IMR-90 (cell line): Measurements from ENCODE around the gene SEPTIN10. TPM values are rescaled to one million over a fixed set of nuclear protein-coding genes. Genes with fewer than 3 reads are reported as not detected.

Experiments
- ATAC-seq: fragments of 200-7000 bp; cut with Tn5 transposase; 2 replicates; pipeline ENCODE4 v1.9.1; 2020; ENCODE audit warnings: low read depth, mild to moderate bottlenecking, moderate library complexity
- BruUV-seq: library from RNA; stranded (reverse); fragments of 400-500 nt; replicated peaks from 2 replicates; lab custom pipeline; 2021; lab: Mats Ljungman, UMichigan
- CTCF ChIA-PET: fragments of 300-600 bp; formaldehyde crosslinking; extraction: SDS; loops from one replicate; lab custom pipeline; 2021; ENCODE audit warnings: antibody characterized with exemption; lab: Yijun Ruan, JAX
- POLR2A ChIA-PET: fragments of 300-600 bp; sonication (Branson Sonifier 250); formaldehyde crosslinking; loops from one replicate; lab custom pipeline; 2022; ENCODE audit warnings: antibody characterized with exemption; ENCODE audit not compliant: unreplicated experiment; lab: Charles Lee
- DNase-seq: peaks from one replicate; pipeline ENCODE4 v3.0.0; 2013
- H2AFZ ChIP-seq: replicated peaks from 2 replicates; pipeline ENCODE3; 2013; ENCODE audit warnings: low read length, mild to moderate bottlenecking; ENCODE audit not compliant: poor library complexity
- H2AK5ac ChIP-seq: 2 replicates; pipeline ENCODE4 v1.6.1; 2013; ENCODE audit warnings: low read depth, low read length, inconsistent platforms
- H2AK9ac ChIP-seq: replicated peaks from 2 replicates; pipeline ENCODE3; 2013; ENCODE audit warnings: mild to moderate bottlenecking, low read depth, low read length, moderate library complexity; ENCODE audit not compliant: poor library complexity
- H2BK120ac ChIP-seq: 2 replicates; pipeline ENCODE4 v1.6.1; 2013; ENCODE audit warnings: low read depth, low read length, inconsistent platforms
- H2BK15ac ChIP-seq: 3 replicates; pipeline ENCODE4 v1.6.1; 2013; ENCODE audit warnings: low read depth, low read length, inconsistent platforms
- H2BK20ac ChIP-seq: 2 replicates; pipeline ENCODE4 v1.6.1; 2013; ENCODE audit warnings: low read depth, mild to moderate bottlenecking, inconsistent platforms, low read length, moderate library complexity
- H2BK5ac ChIP-seq: 2 replicates; pipeline ENCODE4 v1.6.1; 2013; ENCODE audit warnings: mild to moderate bottlenecking, low read depth, low read length, inconsistent platforms; ENCODE audit not compliant: poor library complexity, severe bottlenecking
- H3K14ac ChIP-seq: replicated peaks from 2 replicates; pipeline ENCODE4 v1.6.1; 2013; ENCODE audit warnings: low read depth, low read length, inconsistent platforms
- H3K18ac ChIP-seq: 2 replicates; pipeline ENCODE4 v1.6.1; 2013; ENCODE audit warnings: low read depth, low read length, control low read depth
- H3K23ac ChIP-seq: 2 replicates; pipeline ENCODE4 v1.6.1; 2013; ENCODE audit warnings: low read depth, low read length, inconsistent platforms
- H3K27ac ChIP-seq: 2 replicates; pipeline ENCODE4 v1.5.1; 2013; ENCODE audit warnings: mild to moderate bottlenecking, control low read depth, low read length; ENCODE audit not compliant: insufficient read depth
- H3K27me3 ChIP-seq: 2 replicates; pipeline ENCODE4 v1.6.1; 2013; ENCODE audit warnings: low read length; ENCODE audit not compliant: control insufficient read depth, insufficient read depth
- H3K36me3 ChIP-seq: 2 replicates; pipeline ENCODE4 v1.6.1; 2013; ENCODE audit warnings: low read length, mixed read lengths; ENCODE audit not compliant: control insufficient read depth, insufficient read depth
- H3K4ac ChIP-seq: 2 replicates; pipeline ENCODE4 v1.6.1; 2013; ENCODE audit warnings: low read depth, low read length, inconsistent platforms
- H3K4me1 ChIP-seq: 2 replicates; pipeline ENCODE4 v1.6.1; 2013; ENCODE audit warnings: low read length, mixed read lengths; ENCODE audit not compliant: control insufficient read depth, insufficient read depth
- H3K4me2 ChIP-seq: 2 replicates; pipeline ENCODE4 v1.6.1; 2013; ENCODE audit warnings: low read depth, mild to moderate bottlenecking, control low read depth, low read length, moderate library complexity
- H3K4me3 ChIP-seq: 2 replicates; pipeline ENCODE4 v1.5.1; 2013; ENCODE audit warnings: low read depth, mild to moderate bottlenecking, control low read depth, low read length, moderate library complexity; ENCODE audit not compliant: insufficient read depth
- H3K56ac ChIP-seq: 2 replicates; pipeline ENCODE4 v1.6.1; 2013; ENCODE audit warnings: low read length, inconsistent platforms; ENCODE audit not compliant: insufficient read depth; ENCODE audit errors: extremely low read depth
- H3K79me1 ChIP-seq, 2 experiments: 2 replicates each; pipeline ENCODE4 v1.6.1; 2013; ENCODE audit warnings: low read length in 2 of 2, inconsistent platforms in 1 of 2, low read depth in 1 of 2
- H3K9ac ChIP-seq: 2 replicates; pipeline ENCODE4 v1.6.1; 2013; ENCODE audit warnings: low read depth, low read length, control low read depth
- H3K9me1 ChIP-seq: 2 replicates; pipeline ENCODE4 v1.6.1; 2013; ENCODE audit warnings: low read length, inconsistent platforms; ENCODE audit not compliant: insufficient read depth
- H3K9me3 ChIP-seq: 2 replicates; pipeline ENCODE4 v1.6.1; 2013; ENCODE audit warnings: low read length; ENCODE audit not compliant: control insufficient read depth, insufficient read depth
- H4K20me1 ChIP-seq: 2 replicates; pipeline ENCODE4 v1.6.1; 2013; ENCODE audit warnings: low read length, inconsistent platforms; ENCODE audit not compliant: insufficient read depth
- H4K5ac ChIP-seq: 2 replicates; pipeline ENCODE4 v1.6.1; 2013; ENCODE audit warnings: mild to moderate bottlenecking, low read depth, low read length, control low read depth
- H4K8ac ChIP-seq, 2 experiments: 2 replicates each; pipeline ENCODE4 v1.6.1; 2013; ENCODE audit warnings: low read depth in 2 of 2, low read length in 2 of 2, control low read depth in 1 of 2, inconsistent platforms in 1 of 2
- H4K91ac ChIP-seq: 2 replicates; pipeline ENCODE4 v1.6.1; 2013; ENCODE audit warnings: low read depth, low read length, inconsistent platforms; ENCODE audit not compliant: insufficient read depth
- CHD1 ChIP-seq: IDR thresholded peaks from 2 replicates; pipeline ENCODE4 v1.6.1; 2012; ENCODE audit warnings: low read depth, low read length, improper control_type of control experiment
- CTCF ChIP-seq: conservative IDR thresholded peaks from 2 replicates; pipeline ENCODE4 v1.5.1; 2012; ENCODE audit warnings: mild to moderate bottlenecking, low read depth, low read length, improper control_type of control experiment
- ELK1 ChIP-seq: fragments of 150-350 bp; IDR thresholded peaks from 2 replicates; pipeline ENCODE4 v1.6.1; 2016; ENCODE audit warnings: low read depth, mild to moderate bottlenecking, low read length, moderate library complexity, borderline replicate concordance
- NFE2L2 ChIP-seq: fragments of 150-350 bp; IDR thresholded peaks from 2 replicates; pipeline ENCODE4 v1.6.1; 2016; ENCODE audit warnings: low read depth, mild to moderate bottlenecking, low read length
- RCOR1 ChIP-seq: IDR thresholded peaks from 2 replicates; pipeline ENCODE4 v1.6.1; 2012; ENCODE audit warnings: mild to moderate bottlenecking, low read length, improper control_type of control experiment; ENCODE audit not compliant: insufficient replicate concordance
- RFX5 ChIP-seq: IDR thresholded peaks from 2 replicates; pipeline ENCODE4 v1.8.0; 2012; ENCODE audit warnings: low read depth, mild to moderate bottlenecking, low read length, moderate library complexity
- SMC3 ChIP-seq: fragments of 150-350 bp; IDR thresholded peaks from 2 replicates; pipeline ENCODE4 v1.6.1; 2016; ENCODE audit warnings: low read depth, mild to moderate bottlenecking, antibody characterized with exemption, low read length, moderate library complexity
- WGBS, 2 experiments: methylation state at CpG; one replicate each; pipeline versions ENCODE4 v1.1.5 to v1.1.7; 2013; ENCODE audit warnings: missing lambda C conversion rate in 2 of 2; ENCODE audit not compliant: insufficient read length in 1 of 2; ENCODE audit errors: extremely low coverage in 2 of 2; 5-methylcytosine and 5-hydroxymethylcytosine counted together
- dilution Hi-C: fragments of 300-500 bp; cut with HindIII; formaldehyde crosslinking; loops from one replicate; pipeline ENCODE4 v1.14.3; 2018; ENCODE audit warnings: low sequenced_read_pairs; ENCODE audit not compliant: unreplicated experiment
- in situ Hi-C: fragments of 300-500 bp; cut with MboI; formaldehyde crosslinking; loops from 3 replicates; pipeline ENCODE4 v1.14.3; 2019; ENCODE audit warnings: low sequenced_read_pairs, inconsistent platforms, mixed read lengths
- intact Hi-C: fragments of 100-400 bp; cut with micrococcal nuclease; formaldehyde crosslinking; loops from 2 replicates; pipeline ENCODE4 v1.10.0; 2022
- polyA plus RNA-seq, 3 experiments: library from polyadenylated mRNA; depleted of rRNA; stranded (reverse); fragments of >200 nt; gene quantifications; 2 replicates each; pipeline ENCODE4 v1.2.3, GENCODE V29; 2012; ENCODE audit warnings: low replicate concordance in 1 of 3
- total RNA-seq: library from RNA; depleted of rRNA; stranded (reverse); fragments of >200 nt; gene quantifications from 2 replicates; pipeline ENCODE4 v1.2.3, GENCODE V29; 2012

SEPTIN10 gene
- total and polyA plus RNA-seq, 2 of the 4 experiments (the other 2 are of a cell fraction), result 55.4 to 82.6 TPM

DNA sequence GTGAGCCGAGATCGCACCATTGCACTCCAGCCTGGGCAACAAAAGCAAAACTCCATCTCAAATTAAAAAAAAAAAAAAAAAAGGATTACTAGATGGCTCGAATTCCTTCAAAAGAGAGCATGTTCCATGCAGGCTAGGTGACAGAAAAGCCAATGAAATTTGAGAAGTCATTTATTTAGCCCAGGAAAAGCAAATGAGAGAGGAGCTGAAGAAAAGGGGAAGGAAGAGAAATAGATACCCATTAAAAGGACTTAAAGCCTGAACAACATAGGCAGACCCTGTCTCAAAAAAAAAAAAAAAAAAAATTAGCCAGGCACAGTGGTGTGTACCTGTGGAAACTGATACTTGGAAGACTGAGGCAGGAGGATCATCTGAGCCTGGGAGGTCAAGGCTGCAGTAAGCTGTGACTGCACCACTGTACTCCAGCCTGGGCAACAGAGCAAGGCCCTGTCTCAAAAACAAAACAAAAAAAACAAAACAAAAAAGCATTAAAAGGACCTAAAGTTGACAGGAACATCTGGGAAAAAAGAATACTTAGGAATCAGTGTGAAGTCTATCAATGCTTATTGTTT, 11.1 kb downstream of the SEPTIN10 start:
- ATAC-seq, result no peak
- Histone ChIP-seq H4K5ac (no peak overlapping the region), H2AFZ (no peak overlapping the region), H2BK5ac (no peak overlapping the region), H2AK9ac (no peak overlapping the region), H2BK15ac (no peak overlapping the region), H4K8ac (no peak overlapping the region), H3K4me3 (no peak overlapping the region), H3K36me3 (no peaks in the 10 kb centered on the region), H2BK120ac (no peak overlapping the region), H3K4me2 (no peak overlapping the region), H3K27me3 (no peaks in the 10 kb centered on the region), H3K18ac (no peak overlapping the region), H3K79me1 (peaks cover 15 to 62% of the 10 kb centered on the region in 2 experiments), H3K23ac (no peak overlapping the region), H3K4me1 (peaks cover 13% of the 10 kb centered on the region), H3K9me1 (peaks cover 21% of the 10 kb centered on the region), H2BK20ac (no peak overlapping the region), H3K27ac (no peak overlapping the region), H3K4ac (no peak overlapping the region), H3K56ac (no peak overlapping the region), H3K9ac (no peak overlapping the region), H4K20me1 (peaks cover 22% of the 10 kb centered on the region), H2AK5ac (no peak overlapping the region), H3K14ac (no peak overlapping the region), H3K9me3 (no peaks in the 10 kb centered on the region), H4K91ac (no peak overlapping the region)
- dilution Hi-C loops (no loop called here), intact Hi-C loops (no loop called here), in situ Hi-C loops (no loop called here)
- POLR2A ChIA-PET, result no interaction called here
- no peak for DNase-seq
- CTCF ChIA-PET, result interaction anchor here (0.7 kb wide), 1 partner anchor 70 kb away, joined by 5 read pairs; no protein-coding TSS in a partner anchor
- WGBS, 2 experiments, result no CpG with 5 or more reads among the region's 3 CpGs
- no TSS peak for BruUV-seq
- TF ChIP-seq CHD1, result no peak
- TF ChIP-seq SMC3, result no peak
- no peak for TF ChIP-seq NFE2L2
- no peak for TF ChIP-seq ELK1
- TF ChIP-seq CTCF, result no peak
- no peak for TF ChIP-seq RCOR1
- TF ChIP-seq RFX5, result no peak
